Neuronal stem cell (in vitro differentiated cells): ENCODE data around the gene NADSYN1.

Source experiments
- DNase-seq: peaks from one replicate; pipeline ENCODE4 v3.0.0-alpha.2; 2013; ENCODE audit warnings: low spot score
- H2AFZ ChIP-seq: one replicate; pipeline ENCODE4 v1.6.1; 2013; ENCODE audit warnings: mild to moderate bottlenecking, low read length, inconsistent platforms
- H2AK5ac ChIP-seq: 2 replicates; pipeline ENCODE4 v1.6.1; 2013; ENCODE audit warnings: low read depth, mild to moderate bottlenecking, inconsistent platforms, low read length, moderate library complexity, mixed read lengths
- H2BK120ac ChIP-seq: 2 replicates; pipeline ENCODE4 v1.6.1; 2013; ENCODE audit warnings: low read depth, mild to moderate bottlenecking, inconsistent platforms, low read length, moderate library complexity, mixed read lengths
- H2BK12ac ChIP-seq: one replicate; pipeline ENCODE4 v1.6.1; 2013; ENCODE audit warnings: low read length, inconsistent platforms
- H2BK15ac ChIP-seq: 2 replicates; pipeline ENCODE4 v1.6.1; 2013; ENCODE audit warnings: mild to moderate bottlenecking, low read length, inconsistent platforms, mixed read lengths
- H2BK5ac ChIP-seq: one replicate; pipeline ENCODE4 v1.6.1; 2013; ENCODE audit warnings: inconsistent platforms, mild to moderate bottlenecking, low read length, moderate library complexity
- H3K14ac ChIP-seq: one replicate; pipeline ENCODE4 v1.6.1; 2013; ENCODE audit warnings: low read length, inconsistent platforms
- H3K18ac ChIP-seq: 2 replicates; pipeline ENCODE4 v1.6.1; 2013; ENCODE audit warnings: low read length, inconsistent platforms
- H3K23ac ChIP-seq: 2 replicates; pipeline ENCODE4 v1.6.1; 2013; ENCODE audit warnings: low read depth, mild to moderate bottlenecking, mixed read lengths, low read length, inconsistent platforms; ENCODE audit not compliant: poor library complexity
- H3K27ac ChIP-seq: replicated peaks from 3 replicates; pipeline ENCODE4 v1.5.1; 2013; ENCODE audit warnings: low read length, inconsistent platforms
- H3K27me3 ChIP-seq, 3 experiments: 2 replicates each; pipeline ENCODE4 v1.6.1; 2013; ENCODE audit warnings: low read length in 3 of 3, mild to moderate bottlenecking in 2 of 3, inconsistent platforms in 1 of 3, low read depth in 1 of 3, mixed read lengths in 1 of 3, moderate library complexity in 1 of 3; ENCODE audit not compliant: control insufficient read depth in 3 of 3, insufficient read depth in 3 of 3
- H3K36me3 ChIP-seq, 2 donors: replicated peaks in 1 of 2; 2 replicates each; pipeline ENCODE4 v1.6.1; 2013; ENCODE audit warnings: low read length in 2 of 2; ENCODE audit not compliant: control insufficient read depth in 2 of 2, insufficient read depth in 2 of 2
- H3K4ac ChIP-seq: 2 replicates; pipeline ENCODE4 v1.6.1; 2013; ENCODE audit warnings: inconsistent platforms, mild to moderate bottlenecking, low read length, moderate library complexity
- H3K4me1 ChIP-seq, 2 donors: 1 replicate in 1 of 2; 2 replicates in 1 of 2; pipeline ENCODE4 v1.6.1; 2013; ENCODE audit warnings: low read length in 2 of 2, low read depth in 1 of 2; ENCODE audit not compliant: control insufficient read depth in 2 of 2, insufficient read depth in 1 of 2
- H3K4me2 ChIP-seq: one replicate; pipeline ENCODE4 v1.6.1; 2013; ENCODE audit warnings: mild to moderate bottlenecking, low read length, inconsistent platforms; ENCODE audit not compliant: insufficient read depth, poor library complexity, severe bottlenecking
- H3K4me3 ChIP-seq, 2 donors: 2 replicates each; pipeline ENCODE4 v1.5.1; 2013; ENCODE audit warnings: low read length in 2 of 2, mild to moderate bottlenecking in 2 of 2, inconsistent platforms in 1 of 2, moderate library complexity in 1 of 2
- H3K79me1 ChIP-seq: one replicate; pipeline ENCODE4 v1.6.1; 2013; ENCODE audit warnings: low read depth, mild to moderate bottlenecking, inconsistent platforms, low read length, moderate library complexity
- H3K9ac ChIP-seq: one replicate; pipeline ENCODE4 v1.6.1; 2013; ENCODE audit warnings: mild to moderate bottlenecking, low read depth, low read length, inconsistent platforms; ENCODE audit not compliant: poor library complexity
- H3K9me3 ChIP-seq, 2 donors: replicated peaks in 1 of 2; 2 replicates each; pipeline versions ENCODE3 to v1.6.1; 2013; ENCODE audit warnings: low read length in 2 of 2, mild to moderate bottlenecking in 2 of 2, inconsistent platforms in 1 of 2, low read depth in 1 of 2, mixed read lengths in 1 of 2, moderate library complexity in 1 of 2; ENCODE audit not compliant: control insufficient read depth in 2 of 2, insufficient read depth in 1 of 2
- H4K8ac ChIP-seq: one replicate; pipeline ENCODE4 v1.6.1; 2013; ENCODE audit warnings: low read depth, mild to moderate bottlenecking, inconsistent platforms, low read length, moderate library complexity
- H4K91ac ChIP-seq: one replicate; pipeline ENCODE4 v1.6.1; 2013; ENCODE audit warnings: low read length, low read depth, mild to moderate bottlenecking, inconsistent platforms; ENCODE audit not compliant: poor library complexity
- WGBS, 2 donors: extraction: QIAGEN DNeasy Blood & Tissue Kit; methylation state at CpG; one replicate each; pipeline ENCODE4 v1.1.7; 2013; ENCODE audit warnings: missing lambda C conversion rate in 2 of 2, mixed read lengths in 1 of 2; ENCODE audit not compliant: insufficient read length in 2 of 2, insufficient replicate concordance in 1 of 2; ENCODE audit errors: extremely low coverage in 2 of 2; 5-methylcytosine and 5-hydroxymethylcytosine counted together

The NADSYN1 gene

DNA sequence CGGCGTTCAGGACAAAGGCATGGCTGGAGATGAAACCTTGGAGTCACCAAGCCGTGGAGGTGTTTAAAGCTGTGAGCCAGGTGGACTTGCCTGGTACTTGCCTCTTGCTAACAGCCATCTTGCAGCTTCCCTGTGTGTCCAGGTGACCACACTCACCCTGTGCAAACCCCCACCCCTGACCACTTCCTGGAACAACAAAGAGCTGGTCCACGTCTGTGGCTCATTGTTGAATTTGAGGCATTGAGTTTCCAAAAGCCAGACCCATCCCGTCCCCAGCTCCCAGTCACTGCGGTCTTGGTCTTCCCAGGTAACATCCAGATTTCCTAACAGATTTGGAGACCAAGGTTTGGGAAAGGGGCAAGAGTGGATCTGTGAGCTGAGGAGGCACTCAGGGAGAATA is 23.3 kb upstream of the NADSYN1 start:
- DNase-seq = no peak
- WGBS, 2 donors = no CpG with 5 or more reads among the region's 6 CpGs
- no peak overlapping the region for H2BK5ac ChIP-seq
- peaks cover 7 to 9% of the 10 kb centered on the region in 2 donors for H3K36me3 ChIP-seq
- peaks cover 3 to 5% of the 10 kb centered on the region in 2 donors for H3K9me3 ChIP-seq
- no peak overlapping the region for H3K4me2 ChIP-seq
- H3K9ac ChIP-seq = no peak overlapping the region
- peaks cover 0 to 4% of the 10 kb centered on the region in 2 donors for H3K4me1 ChIP-seq
- no peak overlapping the region for H3K4ac ChIP-seq
- no peak overlapping the region for H3K4me3 ChIP-seq
- no peak overlapping the region for H2AK5ac ChIP-seq
- H3K79me1 ChIP-seq = peaks cover 2% of the 10 kb centered on the region
- peak overlapping the region; percentile 29 for H3K18ac ChIP-seq
- H2BK120ac ChIP-seq = no peak overlapping the region
- H3K23ac ChIP-seq = no peak overlapping the region
- H3K27me3 ChIP-seq = no peaks in the 10 kb centered on the region
- H2BK15ac ChIP-seq = no peak overlapping the region
- H2BK12ac ChIP-seq = no peak overlapping the region
- H3K27ac ChIP-seq = no peak overlapping the region
- no peak overlapping the region for H2AFZ ChIP-seq
- no peak overlapping the region for H3K14ac ChIP-seq
- no peak overlapping the region for H4K8ac ChIP-seq
- H4K91ac ChIP-seq = no peak overlapping the region

DNA sequence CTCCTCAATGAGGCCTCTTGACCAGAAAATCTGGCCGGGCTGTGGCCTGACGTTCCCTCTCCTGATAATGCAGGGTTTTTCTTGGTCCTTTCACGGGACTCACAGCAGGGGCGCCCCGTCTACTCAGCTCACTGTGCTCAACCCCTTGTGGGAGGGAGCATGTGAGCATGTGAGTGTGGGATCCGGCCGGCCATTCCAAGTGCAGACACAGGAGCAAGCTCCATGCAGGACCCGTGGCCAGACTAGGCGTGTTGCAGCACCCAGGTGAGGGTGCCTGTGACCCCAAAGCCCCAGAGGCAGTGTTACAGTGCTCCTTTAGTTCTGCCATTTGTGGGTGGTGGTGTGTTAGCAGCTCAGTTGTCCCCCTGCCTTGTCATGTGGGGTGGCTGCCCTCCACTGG is 22.8 kb upstream of the NADSYN1 start:
- Histone ChIP-seq H3K27me3 (no peaks in the 10 kb centered on the region), H2BK120ac (no peak overlapping the region), H3K23ac (peak overlapping the region; percentile 3), H3K4me1 (peaks cover 0 to 4% of the 10 kb centered on the region in 2 donors), H3K4ac (no peak overlapping the region), H2BK15ac (no peak overlapping the region), H3K36me3 (peaks cover 12 to 14% of the 10 kb centered on the region in 2 donors), H3K14ac (no peak overlapping the region), H2AK5ac (no peak overlapping the region), H3K9ac (no peak overlapping the region), H3K4me2 (no peak overlapping the region), H2BK5ac (no peak overlapping the region), H3K27ac (no peak overlapping the region), H4K91ac (no peak overlapping the region), H2BK12ac (no peak overlapping the region), H4K8ac (peak overlapping the region; percentile 84), H2AFZ (no peak overlapping the region), H3K18ac (no peak overlapping the region), H3K9me3 (peaks cover 3 to 5% of the 10 kb centered on the region in 2 donors), H3K79me1 (peaks cover 2% of the 10 kb centered on the region), H3K4me3 (peak overlapping the region in 1 of 2 donors; percentile 47)
- WGBS, 2 donors = no CpG with 5 or more reads among the region's 9 CpGs
- DNase-seq = no peak

DNA sequence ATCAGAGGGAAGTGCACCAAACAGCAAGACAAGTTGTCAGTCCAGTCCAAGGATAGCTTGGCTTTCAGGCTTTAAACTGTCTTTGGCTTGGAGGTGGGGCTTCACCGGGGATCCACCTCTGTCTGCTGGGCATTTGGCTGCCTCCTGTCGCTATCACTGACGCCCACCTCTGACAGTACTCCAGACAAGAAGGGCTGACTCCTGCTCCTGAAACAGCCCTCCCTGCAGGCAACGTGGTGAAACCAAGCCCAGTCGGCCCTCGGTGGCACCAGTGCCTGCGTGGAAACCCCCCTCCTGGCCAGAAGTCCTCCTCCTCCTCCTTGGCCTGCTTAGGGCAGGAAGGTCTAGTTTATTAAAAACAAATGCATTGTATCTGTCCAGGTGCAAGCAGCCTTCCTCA is 21.7 kb upstream of the NADSYN1 start:
- H3K36me3 ChIP-seq = peaks cover 23% of the 10 kb centered on the region in 2 donors
- no peak overlapping the region for H2AFZ ChIP-seq
- no peak overlapping the region for H2BK120ac ChIP-seq
- H2AK5ac ChIP-seq = no peak overlapping the region
- no peak overlapping the region for H4K91ac ChIP-seq
- H3K4me1 ChIP-seq = peaks cover 0 to 4% of the 10 kb centered on the region in 2 donors
- H3K79me1 ChIP-seq = peaks cover 6% of the 10 kb centered on the region
- no peak overlapping the region for H2BK5ac ChIP-seq
- H3K4ac ChIP-seq = no peak overlapping the region
- H3K27me3 ChIP-seq = no peaks in the 10 kb centered on the region
- H2BK12ac ChIP-seq = no peak overlapping the region
- no peak overlapping the region for H3K23ac ChIP-seq
- no peak overlapping the region for H3K4me3 ChIP-seq
- no peak overlapping the region for H3K9ac ChIP-seq
- H3K18ac ChIP-seq = no peak overlapping the region
- H3K4me2 ChIP-seq = no peak overlapping the region
- H4K8ac ChIP-seq = no peak overlapping the region
- no peak for DNase-seq
- no peak overlapping the region for H2BK15ac ChIP-seq
- WGBS, 2 donors = no CpG with 5 or more reads among the region's 7 CpGs
- no peak overlapping the region for H3K27ac ChIP-seq
- peaks cover 3 to 5% of the 10 kb centered on the region in 2 donors for H3K9me3 ChIP-seq
- H3K14ac ChIP-seq = peak overlapping the region; percentile 57

GRCh38 chr11:71432761-71433647 is 20.0 kb upstream of the NADSYN1 start:
- H2AFZ ChIP-seq = no peak overlapping the region
- no peak overlapping the region for H2BK15ac ChIP-seq
- no peak overlapping the region for H3K4me2 ChIP-seq
- no peak overlapping the region for H3K4ac ChIP-seq
- H3K36me3 ChIP-seq = peaks cover 37 to 39% of the 10 kb centered on the region in 2 donors
- no peak overlapping the region for H4K91ac ChIP-seq
- peak overlapping the region; percentile 57 for H2BK5ac ChIP-seq
- H3K27ac ChIP-seq = no peak overlapping the region
- H2BK120ac ChIP-seq = no peak overlapping the region
- no peak overlapping the region for H3K14ac ChIP-seq
- H3K27me3 ChIP-seq = no peaks in the 10 kb centered on the region
- no CpG with 5 or more reads among the region's 7 CpGs for WGBS, 2 donors
- H3K4me3 ChIP-seq = no peak overlapping the region
- DNase-seq = no peak
- H3K79me1 ChIP-seq = peaks cover 10% of the 10 kb centered on the region
- H4K8ac ChIP-seq = no peak overlapping the region
- H2AK5ac ChIP-seq = no peak overlapping the region
- H3K18ac ChIP-seq = peak overlapping the region; percentile 82
- H3K4me1 ChIP-seq = peaks cover 0 to 4% of the 10 kb centered on the region in 2 donors
- H2BK12ac ChIP-seq = no peak overlapping the region
- peaks cover 0 to 3% of the 10 kb centered on the region in 2 donors for H3K9me3 ChIP-seq
- no peak overlapping the region for H3K23ac ChIP-seq
- H3K9ac ChIP-seq = peak overlapping the region; percentile 54
